Loucy (cell line): ENCODE measurements around the gene KIAA0930.
"Not testable (repeated sequence)": the region's sequence is repeated elsewhere in the genome, so short reads cannot be mapped to it uniquely, and the experiment has no call there.

ENCODE experiments used
- H2AFZ ChIP-seq: fragments of 200-600 bp; sonication (generic); 2 replicates; pipeline ENCODE4 v1.6.0; 2016; ENCODE audit warnings: antibody characterized with exemption, mild to moderate bottlenecking, low read length, moderate library complexity
- H3F3A ChIP-seq: fragments of 200-600 bp; 2 replicates; pipeline ENCODE4 v1.6.0; 2016; ENCODE audit warnings: antibody characterized with exemption, low read depth, mild to moderate bottlenecking
- H3K27me3 ChIP-seq: fragments of 200-600 bp; sonication (generic); 2 replicates; pipeline ENCODE4 v1.6.1; 2014; ENCODE audit warnings: low read length, mild to moderate bottlenecking; ENCODE audit not compliant: insufficient read depth, poor library complexity, severe bottlenecking
- H3K36me3 ChIP-seq: fragments of 200-600 bp; sonication (generic); 2 replicates; pipeline ENCODE4 v1.6.1; 2016; ENCODE audit warnings: low read length; ENCODE audit not compliant: insufficient read depth
- H3K4me1 ChIP-seq: fragments of 200-600 bp; sonication (generic); 2 replicates; pipeline ENCODE4 v1.5.1; 2014; ENCODE audit warnings: low read length, mild to moderate bottlenecking; ENCODE audit not compliant: insufficient read depth, poor library complexity, severe bottlenecking
- H3K4me2 ChIP-seq: fragments of 200-600 bp; sonication (generic); 2 replicates; pipeline ENCODE4 v1.6.0; 2014; ENCODE audit warnings: antibody characterized with exemption, low read length, low read depth, mild to moderate bottlenecking; ENCODE audit not compliant: poor library complexity, severe bottlenecking
- H3K4me3 ChIP-seq: fragments of 200-600 bp; sonication (generic); 2 replicates; pipeline ENCODE4 v1.5.1; 2014; ENCODE audit warnings: low read length, mild to moderate bottlenecking, mixed read lengths; ENCODE audit not compliant: poor library complexity, severe bottlenecking
- H3K79me2 ChIP-seq: fragments of 200-600 bp; sonication (generic); 2 replicates; pipeline ENCODE4 v1.6.1; 2014; ENCODE audit warnings: low read length; ENCODE audit not compliant: insufficient read depth
- H3K9ac ChIP-seq: fragments of 200-600 bp; sonication (generic); 2 replicates; pipeline ENCODE4 v1.6.0; 2014; ENCODE audit warnings: mild to moderate bottlenecking, low read depth, low read length, moderate library complexity; ENCODE audit not compliant: poor library complexity, severe bottlenecking
- H3K9me2 ChIP-seq: fragments of 200-600 bp; sonication (generic); replicated peaks from 2 replicates; pipeline ENCODE4 v1.6.1; 2016; ENCODE audit warnings: low read depth, low read length, mixed read lengths
- H3K9me3 ChIP-seq: fragments of 200-600 bp; sonication (generic); 2 replicates; pipeline ENCODE4 v1.6.1; 2014; ENCODE audit warnings: mild to moderate bottlenecking, antibody characterized with exemption, low read length, low read depth; ENCODE audit not compliant: insufficient read depth
- H4K20me1 ChIP-seq: fragments of 200-600 bp; sonication (generic); 2 replicates; pipeline ENCODE4 v1.6.0; 2014; ENCODE audit warnings: antibody characterized with exemption, low read length, mild to moderate bottlenecking; ENCODE audit not compliant: insufficient read depth, poor library complexity, severe bottlenecking
- CTCF ChIP-seq: fragments of 200-600 bp; sonication (generic); conservative IDR thresholded peaks from 2 replicates; pipeline ENCODE4 v1.5.1; 2014; ENCODE audit warnings: mild to moderate bottlenecking, antibody characterized with exemption, low read length
- EZH2phosphoT487 ChIP-seq: fragments of 200-600 bp; IDR thresholded peaks from 2 replicates; pipeline ENCODE4 v1.6.1; 2018; ENCODE audit warnings: antibody characterized with exemption, mild to moderate bottlenecking, moderate library complexity, borderline replicate concordance

Gene KIAA0930

GRCh38 chr22:45261407-45262088 lies 20.9 kb upstream of the KIAA0930 start:
- Histone ChIP-seq H3K9me2 (no peaks in the 10 kb centered on the region), H2AFZ (no peak overlapping the region), H3K27me3 (no peaks in the 10 kb centered on the region), H3F3A (no peaks in the 10 kb centered on the region), H3K9ac (no peak overlapping the region), H3K79me2 (no peaks in the 10 kb centered on the region), H4K20me1 (no peaks in the 10 kb centered on the region), H3K4me2 (no peak overlapping the region), H3K4me3 (no peak overlapping the region), H3K36me3 (no peaks in the 10 kb centered on the region), H3K4me1 (no peaks in the 10 kb centered on the region), H3K9me3 (no peaks in the 10 kb centered on the region)
- no peak for TF ChIP-seq EZH2phosphoT487
- TF ChIP-seq CTCF: no peak

GRCh38 chr22:45260395-45260759 lies 19.7 kb upstream of the KIAA0930 start:
- H3K27me3 ChIP-seq, H3K4me3 ChIP-seq, H3K36me3 ChIP-seq, H3K9me2 ChIP-seq, H3K9me3 ChIP-seq, H3K4me2 ChIP-seq, H3K9ac ChIP-seq, H3F3A ChIP-seq, H3K79me2 ChIP-seq, H4K20me1 ChIP-seq, H2AFZ ChIP-seq, H3K4me1 ChIP-seq: not testable (repeated sequence)

GRCh38 chr22:45259754-45260394 lies 19.2 kb upstream of the KIAA0930 start:
- Histone ChIP-seq H3K27me3 (no peaks in the 10 kb centered on the region), H3K79me2 (no peaks in the 10 kb centered on the region), H4K20me1 (no peaks in the 10 kb centered on the region), H3K4me1 (no peaks in the 10 kb centered on the region), H3K9ac (no peak overlapping the region), H3F3A (no peaks in the 10 kb centered on the region), H3K9me2 (no peaks in the 10 kb centered on the region), H3K4me3 (no peak overlapping the region), H3K36me3 (no peaks in the 10 kb centered on the region), H3K4me2 (no peak overlapping the region), H2AFZ (no peak overlapping the region), H3K9me3 (no peaks in the 10 kb centered on the region)
- TF ChIP-seq CTCF (no peak), EZH2phosphoT487 (no peak)

- not testable (repeated sequence) for H3F3A ChIP-seq, H3K4me2 ChIP-seq, H2AFZ ChIP-seq, H3K9ac ChIP-seq, H3K9me2 ChIP-seq, H3K4me3 ChIP-seq, H3K27me3 ChIP-seq, H4K20me1 ChIP-seq, H3K9me3 ChIP-seq, H3K4me1 ChIP-seq, H3K36me3 ChIP-seq, H3K79me2 ChIP-seq
Observed at GRCh38 chr22:45257941-45258340, 17.2 kb upstream of the KIAA0930 start.
